ENCODE results near the gene BLMH. TPM values are rescaled to one million over a fixed set of nuclear protein-coding genes. Genes with fewer than 3 reads are reported as not detected.

The BLMH gene
- total RNA-seq, 1 donor from 2014 or later = 48.5 TPM

- FAIRE-seq = no peak
- no peak for DNase-seq (ENCODE audit: low spot score in 2 of 2)
These were observed 38.4 kb downstream of the BLMH start for GRCh38 chr17:30253312-30253711.

- DNase-seq (ENCODE audit: low spot score in 2 of 2) = no peak
- no peak for FAIRE-seq
These were observed 39.8 kb downstream of the BLMH start for GRCh38 chr17:30251931-30252330.

- no peak for DNase-seq (ENCODE audit: low spot score in 2 of 2)
- FAIRE-seq = no peak
These were observed 42.3 kb downstream of the BLMH start for GRCh38 chr17:30249460-30249859.

DNA sequence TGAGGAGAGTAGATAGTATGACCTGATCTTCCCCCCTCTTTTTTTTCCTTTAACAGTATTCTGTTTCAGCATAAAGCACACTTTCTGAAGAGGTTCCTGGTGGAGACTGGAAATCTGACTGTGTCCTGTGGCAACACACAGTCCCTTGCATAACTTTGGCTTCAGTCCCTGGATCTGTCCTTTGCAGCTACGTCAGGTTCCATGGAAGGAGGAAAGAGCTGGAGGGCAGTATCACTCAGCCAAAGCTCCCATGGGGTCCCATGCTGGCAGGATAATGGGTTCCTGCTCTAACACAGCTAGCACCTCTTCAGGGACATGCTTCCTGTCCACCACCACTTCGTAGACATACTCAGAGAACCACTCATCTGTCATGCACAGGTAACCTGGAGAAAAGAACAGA, 43.0 kb downstream of the BLMH start:
- FAIRE-seq (no peak), DNase-seq (ENCODE audit: low spot score in 2 of 2) (no peak)

DNA sequence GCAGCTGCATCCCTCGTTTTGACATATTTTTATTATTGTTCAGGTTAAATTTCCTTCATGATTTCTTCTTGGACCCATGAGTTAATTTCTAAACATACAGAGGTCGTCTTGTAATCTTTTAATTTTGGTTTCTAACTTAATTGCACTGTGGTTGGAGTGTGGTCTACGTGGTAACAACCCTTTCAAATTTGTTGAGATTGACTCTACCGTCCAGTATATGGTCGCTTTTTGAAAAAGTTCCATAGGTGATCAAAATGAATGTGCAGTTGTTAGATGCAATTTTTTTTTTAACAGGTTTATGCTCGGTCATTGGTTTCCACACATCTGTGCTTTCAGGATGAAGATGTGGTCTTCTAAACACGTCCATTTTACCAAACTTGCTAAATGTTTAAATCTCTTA, 45.3 kb downstream of the BLMH start:
- no peak for FAIRE-seq
- no peak for DNase-seq (ENCODE audit: low spot score in 2 of 2)

GRCh38 chr17:30244853-30245385, 46.8 kb downstream of the BLMH start:
- FAIRE-seq = no peak
- DNase-seq (ENCODE audit: low spot score in 2 of 2) = no peak

- DNase-seq (ENCODE audit: low spot score in 2 of 2) = no peak
- FAIRE-seq = no peak
These were observed 48.2 kb downstream of the BLMH start for GRCh38 chr17:30243568-30243967.

DNA sequence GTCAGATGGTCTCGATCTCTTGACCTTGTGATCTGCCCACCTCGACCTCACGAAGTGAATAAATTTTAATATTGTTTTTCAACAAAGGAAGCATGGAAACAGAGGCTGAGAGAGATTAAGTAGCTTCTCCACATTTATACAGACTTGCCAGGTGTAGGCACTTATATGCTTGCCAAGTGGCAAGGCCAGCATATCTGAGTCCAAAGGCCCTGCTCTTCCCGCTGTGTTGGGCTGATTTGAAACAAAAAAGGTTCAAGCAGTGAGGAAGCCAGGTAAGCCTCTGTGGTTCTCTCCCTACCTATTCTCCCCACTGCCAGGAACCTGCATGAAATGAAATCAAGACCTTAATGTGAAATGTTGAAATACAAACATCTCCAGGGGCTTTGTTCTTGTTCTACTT, 48.7 kb downstream of the BLMH start:
- no peak for FAIRE-seq
- no peak for DNase-seq (ENCODE audit: low spot score in 2 of 2)

GRCh38 chr17:30241051-30241450, 50.7 kb downstream of the BLMH start:
- no peak for DNase-seq (ENCODE audit: low spot score in 2 of 2)
- no peak for FAIRE-seq

- FAIRE-seq (no peak), DNase-seq (ENCODE audit: low spot score in 2 of 2) (no peak)
These were observed 51.6 kb downstream of the BLMH start for GRCh38 chr17:30240177-30240576.

DNA sequence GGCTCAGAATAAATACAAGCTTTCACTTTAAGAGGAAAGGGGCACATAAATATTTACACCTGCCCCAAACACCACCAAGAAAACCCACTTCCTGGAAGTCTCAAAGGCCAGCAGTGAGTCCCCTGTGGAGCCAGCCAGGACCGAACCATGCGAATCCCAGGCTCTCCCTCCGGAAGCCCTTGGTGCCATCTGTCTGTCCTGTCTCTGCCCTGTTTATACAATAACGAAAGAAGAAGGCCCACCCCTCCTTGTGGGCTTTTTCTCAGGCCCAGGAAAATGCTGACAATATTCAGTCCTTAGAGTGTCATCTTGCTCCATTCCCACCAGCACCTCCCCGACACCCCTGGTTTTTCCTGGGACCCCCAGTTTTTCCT, 52.7 kb downstream of the BLMH start:
- FAIRE-seq = no peak

GRCh38 chr17:30238387-30239088, 53.2 kb downstream of the BLMH start:
- no peak for DNase-seq (ENCODE audit: low spot score in 2 of 2)
- no peak for FAIRE-seq

More for the DNA sequence above, 52.7 kb downstream of the BLMH start:
- DNase-seq (ENCODE audit: low spot score in 2 of 2) = no peak

GRCh38 chr17:30238003-30238344, 53.8 kb downstream of the BLMH start:
- no peak for FAIRE-seq
- DNase-seq (ENCODE audit: low spot score in 2 of 2) = no peak

DNA sequence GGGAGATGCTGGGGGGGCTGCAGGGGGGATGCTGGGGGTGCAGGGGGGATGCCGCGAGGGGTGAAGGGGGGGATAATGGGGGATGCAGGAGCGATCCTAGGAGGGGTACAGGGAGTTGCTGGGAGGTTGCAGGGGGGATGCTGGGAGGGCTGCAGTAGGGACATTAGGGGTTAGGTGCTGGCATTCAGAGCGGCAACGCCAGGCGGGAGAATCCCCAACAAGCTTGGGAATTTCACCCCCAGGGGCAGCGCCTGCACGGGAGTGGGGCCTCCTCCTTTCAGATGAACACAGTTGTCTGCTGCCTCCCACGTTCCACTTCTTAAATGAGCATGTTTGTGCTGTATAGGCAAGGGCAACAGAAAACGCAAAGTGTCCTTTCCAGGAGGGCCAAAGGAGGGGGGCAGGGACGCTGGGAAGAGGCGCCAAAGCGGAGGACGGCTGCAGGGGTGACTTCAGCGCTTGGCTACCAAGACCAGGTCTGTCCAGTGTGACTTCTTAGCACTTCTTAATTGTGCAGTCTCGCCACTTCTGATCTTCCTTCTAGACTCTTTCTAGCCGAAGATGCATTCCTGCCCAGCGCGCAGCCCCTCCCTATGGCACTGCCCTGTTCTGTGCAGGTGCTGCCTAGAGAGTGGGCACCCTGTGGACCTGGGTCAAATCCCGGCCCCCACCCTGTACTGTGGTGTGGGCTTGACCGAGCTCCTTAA, 54.3 kb downstream of the BLMH start:
- DNase-seq (ENCODE audit: low spot score in 2 of 2) (no peak), FAIRE-seq (no peak)

GRCh38 chr17:30236766-30237165, 55.0 kb downstream of the BLMH start:
- DNase-seq (ENCODE audit: low spot score in 2 of 2) = peak; percentile 55 to 65
- no peak for FAIRE-seq

DNA sequence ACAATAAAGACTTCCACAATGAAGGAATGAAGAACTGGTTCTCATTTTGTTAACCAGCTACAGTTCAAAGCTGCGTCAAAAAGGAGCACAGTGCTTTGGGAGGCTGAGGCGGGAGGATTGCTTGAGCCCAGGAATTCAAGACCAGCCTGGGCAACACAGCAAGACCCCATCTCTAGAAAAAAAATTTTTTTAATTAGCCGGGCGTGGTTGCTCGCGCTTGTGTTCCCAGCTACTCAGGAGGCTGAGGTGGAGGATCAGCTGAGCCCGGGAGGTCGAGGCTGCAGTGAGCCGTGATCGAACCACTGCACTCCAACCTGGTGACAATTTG, 55.5 kb downstream of the BLMH start:
- FAIRE-seq (no peak), DNase-seq (ENCODE audit: low spot score in 2 of 2) (no peak)

GRCh38 chr17:30235386-30236296, 56.1 kb downstream of the BLMH start, which contains the start of gene SLC6A4:
Gene SLC6A4 (minus strand): TSS chr17:30235697. CDS start chr17:30221958, 13,739 bp downstream.
- no peak for FAIRE-seq
- DNase-seq (ENCODE audit: low spot score in 2 of 2) = peak in 1 of 2 donors; percentile 43

- DNase-seq (ENCODE audit: low spot score in 2 of 2) (no peak), FAIRE-seq (no peak)
These were observed 56.8 kb downstream of the BLMH start for GRCh38 chr17:30234964-30235363.

- FAIRE-seq = no peak
These were observed 57.4 kb downstream of the BLMH start for GRCh38 chr17:30234296-30234695.

DNA sequence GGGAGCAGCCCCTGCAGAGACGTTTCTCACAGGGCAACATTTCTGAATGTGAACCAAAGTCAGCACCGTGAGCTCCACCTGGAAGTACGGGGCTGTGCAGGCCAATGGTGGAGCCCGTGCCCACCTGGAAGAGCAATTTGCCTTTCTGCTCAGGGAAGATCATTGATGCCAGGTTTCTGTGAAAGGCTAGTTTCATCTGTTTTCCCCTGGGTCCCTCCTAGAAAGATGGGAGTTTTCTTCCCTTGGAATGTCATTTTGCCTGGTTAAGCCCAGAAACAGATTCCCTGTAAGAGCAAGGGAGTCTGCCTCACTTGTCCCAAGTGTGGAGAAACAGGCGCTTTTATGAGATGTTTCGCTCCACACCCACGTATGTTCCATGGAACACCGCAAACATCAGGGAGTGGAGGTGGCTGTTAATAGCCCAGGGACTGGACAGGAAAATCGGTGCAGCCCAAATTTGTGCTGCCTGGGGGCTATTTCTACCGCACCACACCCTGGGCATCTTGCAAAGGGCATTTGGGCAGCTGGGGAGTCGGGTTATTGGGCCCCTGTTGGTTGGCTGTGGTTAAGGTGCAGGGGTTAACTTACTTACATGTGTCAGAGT, 58.8 kb downstream of the BLMH start:
- no peak for FAIRE-seq
- DNase-seq (ENCODE audit: low spot score in 2 of 2) = no peak

More at GRCh38 chr17:30234296-30234695, 57.4 kb downstream of the BLMH start:
- no peak for DNase-seq (ENCODE audit: low spot score in 2 of 2)
